ENCODE data around the gene METAP1D. TPM values are rescaled to one million over a fixed set of nuclear protein-coding genes. Genes with fewer than 3 reads are reported as not detected.
"Not testable (repeated sequence)": the region's sequence is repeated elsewhere in the genome, so short reads cannot be mapped to it uniquely, and the experiment has no call there.

The METAP1D gene
- total and polyA plus RNA-seq, 2 experiments from 2014 or later = 4.1 to 6.9 TPM

- Histone ChIP-seq H3K9ac (no peak overlapping the region), H3K9me2 (ENCODE audit: insufficient read depth) (no peaks in the 10 kb centered on the region)
- WGBS, 2 experiments (ENCODE audit: low coverage in 1 of 2, low lambda C conversion rate in 2 of 2, missing lambda C conversion rate in 2 of 2) = 86 to 89% methylated on average over 4 of the region's 4 CpGs
These were observed 13.0 kb upstream of the METAP1D start for GRCh38 chr2:171986778-171987177.

GRCh38 chr2:171991027-171991426, 8.7 kb upstream of the METAP1D start:
- in situ Hi-C loops (cut with MboI) = no loop called here
- Histone ChIP-seq H3K9ac (no peak overlapping the region), H3K9me3 (ENCODE audit: low read depth) (no peaks in the 10 kb centered on the region), H3K4me1 (ENCODE audit: insufficient read depth) (no peaks in the 10 kb centered on the region), H3K27me3 (replicated peaks; ENCODE audit: insufficient read depth) (no peaks in the 10 kb centered on the region), H3K4me3 (no peak overlapping the region), H3K9me2 (ENCODE audit: insufficient read depth) (no peaks in the 10 kb centered on the region), H3K4me2 (ENCODE audit: unreplicated experiment) (no peak overlapping the region), H3F3A (ENCODE audit: insufficient read depth) (no peaks in the 10 kb centered on the region), H3K79me2 (ENCODE audit: insufficient read depth) (no peaks in the 10 kb centered on the region), H3K36me3 (ENCODE audit: low read depth) (no peaks in the 10 kb centered on the region), H4K20me1 (ENCODE audit: insufficient read depth) (no peaks in the 10 kb centered on the region), H3K27ac (no peak overlapping the region), H2AFZ (no peak overlapping the region)
- DNase-seq = no peak
- WGBS, 2 experiments (ENCODE audit: low coverage in 1 of 2, low lambda C conversion rate in 2 of 2, missing lambda C conversion rate in 2 of 2) = 81 to 84% methylated on average over 4 of the region's 4 CpGs
- no peak for TF ChIP-seq EZH2phosphoT487 (IDR thresholded peaks at IDR 0.05; ENCODE audit: insufficient read depth, low read depth)
- TF ChIP-seq EZH2 (IDR thresholded peaks at IDR 0.05; ENCODE audit: insufficient read depth, poor library complexity, severe bottlenecking) = no peak

More at GRCh38 chr2:171986778-171987177, 13.0 kb upstream of the METAP1D start:
- Histone ChIP-seq H3K36me3 (ENCODE audit: low read depth) (no peaks in the 10 kb centered on the region), H3K27me3 (replicated peaks; ENCODE audit: insufficient read depth) (no peaks in the 10 kb centered on the region), H3K27ac (no peak overlapping the region), H3K4me1 (ENCODE audit: insufficient read depth) (no peaks in the 10 kb centered on the region), H3K79me2 (ENCODE audit: insufficient read depth) (no peaks in the 10 kb centered on the region), H3K4me2 (ENCODE audit: unreplicated experiment) (no peak overlapping the region), H2AFZ (no peak overlapping the region), H3K4me3 (no peak overlapping the region), H3F3A (ENCODE audit: insufficient read depth) (no peaks in the 10 kb centered on the region), H3K9me3 (ENCODE audit: low read depth) (no peaks in the 10 kb centered on the region), H4K20me1 (ENCODE audit: insufficient read depth) (no peaks in the 10 kb centered on the region)
- in situ Hi-C loops (cut with MboI) = no loop called here
- TF ChIP-seq EZH2 (IDR thresholded peaks at IDR 0.05; ENCODE audit: insufficient read depth, poor library complexity, severe bottlenecking) (no peak), EZH2phosphoT487 (IDR thresholded peaks at IDR 0.05; ENCODE audit: insufficient read depth, low read depth) (no peak)
- DNase-seq = no peak

- Histone ChIP-seq H2AFZ (no peak overlapping the region), H3K4me1 (ENCODE audit: insufficient read depth) (no peaks in the 10 kb centered on the region), H3K4me2 (ENCODE audit: unreplicated experiment) (no peak overlapping the region), H3K36me3 (ENCODE audit: low read depth) (no peaks in the 10 kb centered on the region), H3K9me2 (ENCODE audit: insufficient read depth) (no peaks in the 10 kb centered on the region), H3K27me3 (replicated peaks; ENCODE audit: insufficient read depth) (no peaks in the 10 kb centered on the region), H3K4me3 (no peak overlapping the region), H3K27ac (no peak overlapping the region), H3K79me2 (ENCODE audit: insufficient read depth) (no peaks in the 10 kb centered on the region), H3K9ac (no peak overlapping the region), H4K20me1 (ENCODE audit: insufficient read depth) (no peaks in the 10 kb centered on the region), H3K9me3 (ENCODE audit: low read depth) (no peaks in the 10 kb centered on the region), H3F3A (ENCODE audit: insufficient read depth) (no peaks in the 10 kb centered on the region)
- TF ChIP-seq EZH2phosphoT487 (IDR thresholded peaks at IDR 0.05; ENCODE audit: insufficient read depth, low read depth) = no peak
- TF ChIP-seq EZH2 (IDR thresholded peaks at IDR 0.05; ENCODE audit: insufficient read depth, poor library complexity, severe bottlenecking) = no peak
- no peak for DNase-seq
- 92 to 93% methylated on average over 5 of the region's 5 CpGs for WGBS, 2 experiments (ENCODE audit: low coverage in 1 of 2, low lambda C conversion rate in 2 of 2, missing lambda C conversion rate in 2 of 2)
- in situ Hi-C loops (cut with MboI) = no loop called here
These were observed 4.2 kb upstream of the METAP1D start for GRCh38 chr2:171995586-171995985.

GRCh38 chr2:171996021-171996420, 3.7 kb upstream of the METAP1D start:
- Histone ChIP-seq H2AFZ (no peak overlapping the region), H3K27ac (no peak overlapping the region)
- 80 to 81% methylated on average over 5 of the region's 5 CpGs for WGBS, 2 experiments (ENCODE audit: low coverage in 1 of 2, low lambda C conversion rate in 2 of 2, missing lambda C conversion rate in 2 of 2)

GRCh38 chr2:171997031-171997430, 2.7 kb upstream of the METAP1D start:
- 90% methylated on average over 5 of the region's 5 CpGs for WGBS, 2 experiments (ENCODE audit: low coverage in 1 of 2, low lambda C conversion rate in 2 of 2, missing lambda C conversion rate in 2 of 2)
- in situ Hi-C loops (cut with MboI); H3K36me3 ChIP-seq (ENCODE audit: low read depth): not testable (repeated sequence)

More at GRCh38 chr2:171996021-171996420, 3.7 kb upstream of the METAP1D start:
- Histone ChIP-seq H3K9ac (no peak overlapping the region), H4K20me1 (ENCODE audit: insufficient read depth) (no peaks in the 10 kb centered on the region), H3K9me2 (ENCODE audit: insufficient read depth) (no peaks in the 10 kb centered on the region), H3F3A (ENCODE audit: insufficient read depth) (no peaks in the 10 kb centered on the region), H3K4me3 (no peak overlapping the region), H3K9me3 (ENCODE audit: low read depth) (no peaks in the 10 kb centered on the region), H3K27me3 (replicated peaks; ENCODE audit: insufficient read depth) (no peaks in the 10 kb centered on the region), H3K4me2 (ENCODE audit: unreplicated experiment) (no peak overlapping the region), H3K4me1 (ENCODE audit: insufficient read depth) (no peaks in the 10 kb centered on the region), H3K79me2 (ENCODE audit: insufficient read depth) (no peaks in the 10 kb centered on the region), H3K36me3 (ENCODE audit: low read depth) (no peaks in the 10 kb centered on the region)
- in situ Hi-C loops (cut with MboI) = no loop called here
- TF ChIP-seq EZH2 (IDR thresholded peaks at IDR 0.05; ENCODE audit: insufficient read depth, poor library complexity, severe bottlenecking) (no peak), EZH2phosphoT487 (IDR thresholded peaks at IDR 0.05; ENCODE audit: insufficient read depth, low read depth) (no peak)
- DNase-seq = no peak

More at GRCh38 chr2:171997031-171997430, 2.7 kb upstream of the METAP1D start:
- not testable (repeated sequence) for H3K27ac ChIP-seq; H3K9me3 ChIP-seq (ENCODE audit: low read depth); H3F3A ChIP-seq (ENCODE audit: insufficient read depth); H4K20me1 ChIP-seq (ENCODE audit: insufficient read depth); H3K9ac ChIP-seq; H3K4me1 ChIP-seq (ENCODE audit: insufficient read depth); H3K9me2 ChIP-seq (ENCODE audit: insufficient read depth); DNase-seq; H2AFZ ChIP-seq; H3K4me2 ChIP-seq (ENCODE audit: unreplicated experiment); H3K27me3 ChIP-seq (replicated peaks; ENCODE audit: insufficient read depth); H3K79me2 ChIP-seq (ENCODE audit: insufficient read depth); H3K4me3 ChIP-seq

All from GM23248 (cell line).